Activated T-cell treated with anti-CD3 and anti-CD28 coated beads, Interleukin-2, amount 50 U/mL, for 24 hours (primary cell): ENCODE measurements around the gene HOXB1.
"Not testable (repeated sequence)": the region's sequence is repeated elsewhere in the genome, so short reads cannot be mapped to it uniquely, and the experiment has no call there.

Experiments used
- DNase-seq: peaks from one replicate; pipeline ENCODE4 v3.0.0-alpha.2; 2020
- H3K27ac Mint-ChIP-seq: 2 replicates; pipeline ENCODE4 v1.8.0; 2020; ENCODE audit warnings: mild to moderate bottlenecking, mixed read lengths
- H3K27me3 Mint-ChIP-seq: 2 replicates; pipeline ENCODE4 v1.8.0; 2020; ENCODE audit warnings: mixed read lengths
- H3K36me3 Mint-ChIP-seq: 2 replicates; pipeline ENCODE4 v1.8.0; 2020; ENCODE audit warnings: low read depth, mixed read lengths
- H3K4me1 Mint-ChIP-seq: 2 replicates; pipeline ENCODE4 v1.8.0; 2020; ENCODE audit warnings: low read depth, mixed read lengths
- H3K4me3 Mint-ChIP-seq: 2 replicates; pipeline ENCODE4 v1.8.0; 2020; ENCODE audit warnings: mild to moderate bottlenecking, moderate library complexity, mixed read lengths
- H3K9me3 Mint-ChIP-seq: 2 replicates; pipeline ENCODE4 v1.8.0; 2020; ENCODE audit warnings: mixed read lengths

Gene HOXB1

DNA sequence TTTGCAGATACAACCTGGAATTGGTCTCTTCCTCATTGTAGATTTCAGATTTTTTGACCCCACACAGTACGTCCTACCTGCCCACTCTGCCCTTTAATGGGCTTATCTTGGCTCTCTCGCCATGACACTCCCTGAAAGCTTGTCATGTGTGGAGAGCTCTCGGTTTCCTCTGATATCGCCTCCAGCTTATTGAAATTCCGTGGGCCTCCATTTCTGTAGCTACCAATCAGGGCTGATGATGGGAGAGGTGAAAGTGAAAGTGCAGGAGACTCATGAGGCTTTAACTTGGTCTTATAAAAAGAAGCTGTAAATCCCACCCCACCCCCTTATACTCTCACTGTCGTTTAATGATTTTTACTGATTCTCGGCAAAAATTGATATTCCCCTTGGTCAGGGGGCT is 17.7 kb downstream of the HOXB1 start:
- Mint-ChIP-seq H3K9me3 (no peaks in the 10 kb centered on the region), H3K27ac (no peak overlapping the region), H3K4me3 (peak overlapping the region; percentile 11), H3K27me3 (peaks cover 39% of the 10 kb centered on the region), H3K4me1 (peaks cover 37% of the 10 kb centered on the region), H3K36me3 (no peaks in the 10 kb centered on the region)
- no peak for DNase-seq

DNA sequence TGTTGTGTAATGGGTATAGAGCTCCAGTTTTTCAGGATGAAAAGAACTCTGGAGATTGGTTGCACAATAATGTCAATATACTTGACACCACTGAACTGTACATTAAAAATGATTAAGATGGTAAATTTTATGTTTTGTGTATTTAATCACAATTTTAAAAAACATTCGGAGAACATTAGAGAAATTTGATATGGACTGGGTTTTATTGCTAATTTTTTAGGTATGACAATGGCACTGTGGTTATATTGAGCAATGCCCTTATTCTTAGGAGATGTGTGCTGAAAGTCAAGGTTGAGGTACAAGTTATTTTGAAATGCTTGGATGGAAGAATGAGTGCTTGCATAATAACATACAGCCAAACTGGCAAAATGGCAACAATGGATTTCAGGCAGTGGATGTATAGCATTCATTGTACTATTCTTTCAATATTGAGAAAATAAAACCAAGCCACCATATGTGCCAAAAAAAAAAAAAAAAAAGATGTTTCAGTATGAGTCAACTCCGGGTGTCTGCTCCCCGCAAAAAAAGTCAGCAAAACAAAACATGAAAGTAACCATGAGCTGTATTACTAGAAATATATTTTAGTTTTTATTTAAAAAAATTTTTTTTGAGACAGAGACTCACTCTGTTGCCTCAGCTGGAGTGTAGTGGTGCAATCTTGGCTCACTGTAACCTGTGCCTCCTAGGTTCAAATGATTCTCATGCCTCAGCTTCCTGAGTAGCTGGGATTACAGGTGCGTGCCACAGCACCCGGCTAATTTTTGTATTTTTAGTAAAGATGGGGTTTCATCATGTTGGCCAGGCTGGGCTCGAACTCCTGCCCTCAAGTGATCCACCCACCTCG is 19.8 kb downstream of the HOXB1 start:
- peak; percentile 49 for DNase-seq
- H3K4me3 Mint-ChIP-seq: peak overlapping the region; percentile 10
- peak overlapping the region; percentile 57 for H3K27ac Mint-ChIP-seq
- peaks cover 42% of the 10 kb centered on the region for H3K4me1 Mint-ChIP-seq
- H3K27me3 Mint-ChIP-seq: peaks cover 33% of the 10 kb centered on the region
- H3K9me3 Mint-ChIP-seq: no peaks in the 10 kb centered on the region
- no peaks in the 10 kb centered on the region for H3K36me3 Mint-ChIP-seq

DNA sequence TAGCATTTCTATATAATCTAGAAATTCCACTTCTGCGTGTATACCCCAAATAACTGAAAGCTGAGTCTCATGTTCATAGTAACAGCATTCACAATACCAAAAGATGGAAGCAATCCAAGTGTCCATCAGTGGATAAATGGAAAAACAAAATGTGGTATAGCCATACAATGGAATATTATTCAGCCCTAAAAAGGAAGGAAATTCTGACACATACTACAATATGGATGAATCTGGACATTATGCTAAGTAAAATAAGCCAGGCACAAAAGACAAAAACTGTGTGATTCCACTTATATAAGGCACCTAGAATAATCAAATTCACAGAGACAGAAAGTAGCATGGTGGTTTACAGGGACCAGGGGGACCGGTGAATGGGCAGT is 20.4 kb downstream of the HOXB1 start:
- H3K27me3 Mint-ChIP-seq: peaks cover 29% of the 10 kb centered on the region
- H3K4me3 Mint-ChIP-seq: no peak overlapping the region
- peaks cover 48% of the 10 kb centered on the region for H3K4me1 Mint-ChIP-seq
- H3K9me3 Mint-ChIP-seq: no peaks in the 10 kb centered on the region
- no peak for DNase-seq
- no peaks in the 10 kb centered on the region for H3K36me3 Mint-ChIP-seq
- no peak overlapping the region for H3K27ac Mint-ChIP-seq

DNA sequence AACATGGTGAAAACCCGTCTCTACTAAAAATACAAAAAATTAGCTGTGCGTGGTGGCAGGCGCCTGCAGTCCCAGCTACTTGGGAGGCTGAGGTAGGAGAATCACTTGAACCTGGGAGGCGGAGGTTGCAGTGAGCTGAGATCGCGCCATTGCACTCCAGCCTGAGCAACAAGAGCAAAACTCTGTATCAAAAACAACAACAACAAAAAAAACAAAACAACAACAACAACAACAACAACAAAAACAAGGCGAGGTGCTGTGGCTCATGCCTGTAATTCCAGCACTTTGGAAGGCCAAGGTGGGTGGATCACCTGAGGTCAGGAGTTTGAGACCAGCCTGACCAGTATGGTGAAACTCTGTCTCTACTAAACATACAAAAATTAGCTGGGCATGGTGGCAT is 21.1 kb downstream of the HOXB1 start:
- Mint-ChIP-seq H3K27me3 (peaks cover 24% of the 10 kb centered on the region), H3K4me1 (peaks cover 51% of the 10 kb centered on the region)
- not testable (repeated sequence) for H3K9me3 Mint-ChIP-seq, H3K36me3 Mint-ChIP-seq, DNase-seq, H3K27ac Mint-ChIP-seq, H3K4me3 Mint-ChIP-seq

DNA sequence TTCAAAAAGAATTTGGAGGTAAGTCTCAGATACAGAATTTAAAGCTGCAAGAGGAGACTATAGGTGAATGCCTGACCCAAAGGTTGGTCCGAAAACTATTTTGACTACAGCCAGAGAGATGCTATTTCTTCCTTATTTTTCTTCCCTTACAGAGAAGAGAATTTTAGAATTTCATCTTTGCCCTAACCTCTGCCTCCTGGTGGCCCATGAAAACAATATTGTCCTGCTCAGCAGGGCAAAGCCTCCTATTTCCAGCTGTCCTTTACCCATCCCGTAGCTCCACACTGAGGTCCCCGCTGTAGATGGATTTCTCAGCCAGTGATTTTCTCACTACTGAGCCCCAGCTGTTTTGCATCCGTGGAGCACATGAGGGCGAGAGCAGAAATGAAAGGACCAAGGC is 24.6 kb downstream of the HOXB1 start:
- no peak for DNase-seq
- no peak overlapping the region for H3K4me3 Mint-ChIP-seq
- H3K9me3 Mint-ChIP-seq: no peaks in the 10 kb centered on the region
- H3K4me1 Mint-ChIP-seq: peaks cover 24% of the 10 kb centered on the region
- no peaks in the 10 kb centered on the region for H3K36me3 Mint-ChIP-seq
- peaks cover 13% of the 10 kb centered on the region for H3K27me3 Mint-ChIP-seq
- H3K27ac Mint-ChIP-seq: no peak overlapping the region

DNA sequence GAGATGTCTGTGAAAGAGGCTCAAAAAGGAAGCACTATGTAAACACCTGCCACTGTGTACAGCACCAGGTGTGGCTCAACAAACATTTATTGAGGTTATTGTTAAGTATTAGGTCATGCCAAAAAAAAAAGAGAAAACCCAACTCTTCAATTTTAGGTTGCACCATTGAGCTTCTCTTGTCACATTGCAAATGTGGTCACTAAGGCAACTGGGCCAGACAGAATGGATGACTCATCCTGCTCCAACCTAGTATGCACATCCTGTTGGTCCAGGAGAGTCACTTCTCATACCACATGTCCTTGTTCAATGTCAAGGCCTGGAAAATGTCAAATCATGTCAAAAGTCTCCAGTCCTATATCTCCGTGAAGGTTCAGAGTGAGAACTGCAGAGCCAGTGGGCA is 25.0 kb downstream of the HOXB1 start:
- no peak for DNase-seq
- Mint-ChIP-seq H3K27me3 (peaks cover 13% of the 10 kb centered on the region), H3K4me3 (no peak overlapping the region), H3K27ac (no peak overlapping the region), H3K4me1 (peaks cover 20% of the 10 kb centered on the region), H3K9me3 (no peaks in the 10 kb centered on the region), H3K36me3 (no peaks in the 10 kb centered on the region)

DNA sequence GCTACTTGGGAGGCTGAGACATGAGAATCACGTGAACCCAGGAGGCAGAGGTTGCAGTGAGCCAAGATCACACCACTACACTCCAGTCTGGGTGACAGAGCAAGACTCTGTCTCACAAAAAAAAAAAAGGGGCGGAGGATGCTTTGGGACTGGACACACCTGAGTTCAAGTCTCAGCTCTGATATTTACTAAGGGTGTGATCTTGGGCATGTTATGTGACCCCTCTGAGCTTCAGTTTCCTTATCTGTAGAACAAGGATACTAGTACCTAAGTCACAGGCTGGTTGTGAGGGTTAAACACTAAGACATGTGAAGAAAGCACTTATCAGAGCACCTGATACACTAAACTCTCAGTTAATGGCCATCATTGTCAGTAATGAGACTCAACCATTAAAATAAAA is 25.9 kb downstream of the HOXB1 start:
- no peak overlapping the region for H3K27ac Mint-ChIP-seq
- peaks cover 14% of the 10 kb centered on the region for H3K4me1 Mint-ChIP-seq
- no peaks in the 10 kb centered on the region for H3K9me3 Mint-ChIP-seq
- no peak overlapping the region for H3K4me3 Mint-ChIP-seq
- no peaks in the 10 kb centered on the region for H3K36me3 Mint-ChIP-seq
- DNase-seq: no peak
- peaks cover 17% of the 10 kb centered on the region for H3K27me3 Mint-ChIP-seq

DNA sequence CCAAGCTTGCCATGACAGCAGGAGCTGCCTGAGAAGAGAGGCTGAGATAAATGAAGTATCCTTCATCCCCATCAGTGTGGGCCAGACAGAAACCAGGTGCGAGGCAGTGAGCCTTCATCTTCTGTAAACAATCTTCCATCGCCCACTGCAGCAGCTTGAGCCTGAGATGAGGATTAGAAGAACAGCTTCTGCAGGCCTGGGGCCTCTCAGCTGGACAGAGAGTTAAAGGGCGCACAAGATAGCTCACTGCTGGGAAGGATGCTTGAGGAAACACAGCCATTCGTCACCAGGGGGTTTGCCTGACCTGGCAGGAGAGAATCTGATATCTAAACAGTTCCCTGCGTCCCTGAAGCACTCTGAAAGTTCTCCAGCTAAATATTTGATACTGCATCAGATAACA is 27.1 kb downstream of the HOXB1 start:
- no peak overlapping the region for H3K27ac Mint-ChIP-seq
- no peaks in the 10 kb centered on the region for H3K36me3 Mint-ChIP-seq
- no peak for DNase-seq
- no peak overlapping the region for H3K4me3 Mint-ChIP-seq
- no peaks in the 10 kb centered on the region for H3K9me3 Mint-ChIP-seq
- peaks cover 14% of the 10 kb centered on the region for H3K4me1 Mint-ChIP-seq
- peaks cover 20% of the 10 kb centered on the region for H3K27me3 Mint-ChIP-seq

DNA sequence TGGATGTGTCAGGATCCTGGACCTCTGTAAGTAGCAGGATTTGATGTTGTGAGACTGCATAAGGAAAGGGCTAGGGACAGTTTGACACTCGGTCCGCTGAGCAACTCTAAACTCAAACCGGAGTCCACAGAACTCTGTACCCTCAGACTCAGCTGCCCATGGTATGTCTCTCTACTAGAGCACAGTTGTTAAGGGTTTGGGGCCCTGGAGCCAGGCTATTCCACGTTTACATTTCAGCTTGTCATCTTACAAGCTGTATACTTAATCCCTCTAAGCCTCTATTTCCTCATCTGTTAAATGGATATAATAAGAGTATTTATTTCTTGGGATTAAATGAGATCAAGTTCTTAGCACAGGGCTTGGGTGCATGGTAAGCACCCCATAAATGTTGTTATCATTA is 27.9 kb downstream of the HOXB1 start:
- no peaks in the 10 kb centered on the region for H3K36me3 Mint-ChIP-seq
- H3K9me3 Mint-ChIP-seq: no peaks in the 10 kb centered on the region
- peaks cover 14% of the 10 kb centered on the region for H3K4me1 Mint-ChIP-seq
- peaks cover 23% of the 10 kb centered on the region for H3K27me3 Mint-ChIP-seq
- no peak overlapping the region for H3K27ac Mint-ChIP-seq
- DNase-seq: no peak
- H3K4me3 Mint-ChIP-seq: no peak overlapping the region

DNA sequence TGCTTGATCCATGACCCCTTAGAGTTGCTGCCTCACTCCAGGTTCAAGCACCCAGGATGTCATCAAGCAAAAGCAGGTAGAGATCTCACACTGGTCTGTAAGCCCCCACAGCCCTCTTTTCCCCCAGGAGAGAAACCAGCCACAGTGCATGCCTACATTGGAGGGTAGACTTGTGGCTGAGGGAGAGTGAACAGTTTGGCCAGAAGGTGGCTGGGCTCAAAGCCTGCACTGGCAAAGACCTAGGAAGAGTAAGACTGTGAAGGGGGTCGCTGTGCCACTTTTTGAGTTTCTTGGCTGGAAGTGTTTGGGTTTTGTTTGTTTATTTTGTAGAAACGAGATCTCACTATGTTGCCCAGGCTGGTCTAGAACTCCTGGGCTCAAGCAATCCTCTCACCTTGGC is 28.5 kb downstream of the HOXB1 start:
- Mint-ChIP-seq H3K36me3 (no peaks in the 10 kb centered on the region), H3K27ac (no peak overlapping the region), H3K27me3 (peaks cover 28% of the 10 kb centered on the region), H3K4me3 (no peak overlapping the region), H3K4me1 (peaks cover 14% of the 10 kb centered on the region), H3K9me3 (no peaks in the 10 kb centered on the region)
- no peak for DNase-seq

DNA sequence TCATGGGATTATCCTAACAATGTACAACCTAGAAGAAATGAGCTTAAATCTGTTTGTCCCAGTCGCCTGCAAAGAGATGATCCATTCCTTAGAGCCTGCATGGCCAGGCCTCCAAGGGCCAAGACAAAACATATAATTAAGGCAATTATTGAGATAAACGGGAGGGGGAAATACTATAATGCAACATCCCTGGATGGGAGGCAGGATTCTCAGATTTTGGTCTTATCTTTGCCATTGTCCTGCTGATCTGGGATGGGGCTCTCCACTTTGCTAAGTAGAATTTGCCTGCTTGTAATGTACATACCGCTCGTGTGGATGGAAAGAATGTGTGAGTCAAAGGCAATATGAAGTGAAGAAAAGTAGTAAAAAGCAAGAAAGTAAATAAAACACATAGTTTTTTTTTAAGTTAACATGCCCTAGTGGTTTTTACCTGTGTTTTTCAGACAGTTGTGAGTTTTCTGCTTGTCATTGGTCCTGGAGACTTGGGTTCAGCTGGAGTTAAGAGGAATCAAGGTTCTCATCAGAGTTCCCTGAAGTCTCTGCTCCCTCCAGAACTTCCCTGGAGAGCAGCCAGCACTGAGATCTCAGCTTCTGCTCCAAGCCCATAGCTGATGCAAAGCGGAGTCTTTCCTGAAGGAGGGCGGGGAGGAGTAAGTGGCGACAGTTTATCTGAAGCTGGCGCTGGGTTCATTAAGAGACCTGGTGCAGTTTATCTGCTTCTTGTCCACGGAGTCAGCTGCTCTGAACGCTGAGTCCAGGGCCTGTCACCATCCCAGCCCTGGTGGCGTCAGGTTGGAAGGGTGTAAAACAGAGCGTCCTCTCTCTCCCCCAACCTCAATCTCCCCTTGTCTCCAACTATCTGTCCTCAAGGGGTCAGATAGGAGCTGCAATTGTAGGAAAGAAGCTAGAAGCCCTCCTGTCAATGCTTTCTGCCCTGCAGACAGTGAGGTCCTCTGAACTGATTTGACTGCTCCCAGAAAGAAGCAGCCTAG is 30.1 kb downstream of the HOXB1 start:
- no peak overlapping the region for H3K27ac Mint-ChIP-seq
- no peaks in the 10 kb centered on the region for H3K9me3 Mint-ChIP-seq
- no peak overlapping the region for H3K4me3 Mint-ChIP-seq
- H3K4me1 Mint-ChIP-seq: peaks cover 6% of the 10 kb centered on the region
- DNase-seq: no peak
- no peaks in the 10 kb centered on the region for H3K36me3 Mint-ChIP-seq
- H3K27me3 Mint-ChIP-seq: peaks cover 28% of the 10 kb centered on the region

DNA sequence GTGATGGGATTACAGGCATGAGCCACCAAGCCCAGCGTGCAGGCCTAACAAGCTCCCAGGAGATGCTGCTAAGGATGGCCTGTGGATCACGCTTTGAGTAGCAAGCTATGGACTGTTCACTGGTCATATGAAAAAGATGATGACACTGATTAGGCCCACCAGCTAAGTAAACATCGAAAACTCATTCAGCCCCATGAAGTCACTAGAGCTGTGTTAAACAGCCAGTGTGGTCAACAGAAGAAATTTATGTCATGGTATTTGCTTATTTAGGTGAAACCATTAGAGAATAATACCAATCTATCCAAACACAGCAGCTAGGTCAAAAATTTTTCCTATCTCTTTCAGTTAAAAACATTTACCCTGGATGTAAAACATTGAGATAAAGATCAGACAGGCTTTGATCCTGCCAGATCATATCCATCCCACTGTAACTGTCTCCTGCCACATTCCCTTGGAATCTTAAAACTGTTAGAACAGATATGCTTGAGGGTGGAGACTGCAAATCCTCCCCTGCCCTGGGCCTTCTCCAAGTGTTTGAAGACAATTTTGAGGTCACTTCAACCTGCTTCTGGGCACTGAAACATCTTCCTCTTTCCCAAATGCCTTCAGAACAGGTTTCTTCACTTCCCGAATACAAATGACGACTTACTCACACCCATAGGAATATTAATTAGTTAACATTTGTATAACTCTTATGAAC is 30.9 kb downstream of the HOXB1 start:
- no peaks in the 10 kb centered on the region for H3K9me3 Mint-ChIP-seq
- no peaks in the 10 kb centered on the region for H3K36me3 Mint-ChIP-seq

DNA sequence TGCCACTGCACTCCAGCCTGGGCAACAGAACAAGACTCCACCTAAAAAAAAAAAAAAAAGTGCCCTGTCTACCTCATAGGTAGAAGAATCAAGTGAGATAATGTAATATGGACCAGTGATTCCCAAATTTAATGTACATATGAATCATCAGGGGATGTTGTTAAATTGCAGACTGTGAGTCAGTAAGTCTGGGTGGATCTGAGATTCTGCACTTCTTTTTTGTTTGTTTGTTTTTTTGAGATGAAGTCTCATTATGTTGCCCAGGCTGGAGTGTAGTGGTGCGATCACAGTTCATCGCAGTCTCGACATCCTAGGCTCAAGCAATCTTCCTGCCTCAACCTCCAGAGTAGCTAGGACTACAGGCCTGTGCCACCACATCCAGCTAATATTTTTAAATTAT is 31.6 kb downstream of the HOXB1 start:
- Mint-ChIP-seq H3K9me3 (no peaks in the 10 kb centered on the region), H3K4me1 (no peaks in the 10 kb centered on the region), H3K36me3 (no peaks in the 10 kb centered on the region), H3K27ac (no peak overlapping the region), H3K4me3 (no peak overlapping the region), H3K27me3 (peaks cover 36% of the 10 kb centered on the region)
- no peak for DNase-seq

More for the DNA sequence above, 30.9 kb downstream of the HOXB1 start:
- no peak for DNase-seq
- H3K27me3 Mint-ChIP-seq: peaks cover 30% of the 10 kb centered on the region
- H3K27ac Mint-ChIP-seq: no peak overlapping the region
- no peaks in the 10 kb centered on the region for H3K4me1 Mint-ChIP-seq
- no peak overlapping the region for H3K4me3 Mint-ChIP-seq

DNA sequence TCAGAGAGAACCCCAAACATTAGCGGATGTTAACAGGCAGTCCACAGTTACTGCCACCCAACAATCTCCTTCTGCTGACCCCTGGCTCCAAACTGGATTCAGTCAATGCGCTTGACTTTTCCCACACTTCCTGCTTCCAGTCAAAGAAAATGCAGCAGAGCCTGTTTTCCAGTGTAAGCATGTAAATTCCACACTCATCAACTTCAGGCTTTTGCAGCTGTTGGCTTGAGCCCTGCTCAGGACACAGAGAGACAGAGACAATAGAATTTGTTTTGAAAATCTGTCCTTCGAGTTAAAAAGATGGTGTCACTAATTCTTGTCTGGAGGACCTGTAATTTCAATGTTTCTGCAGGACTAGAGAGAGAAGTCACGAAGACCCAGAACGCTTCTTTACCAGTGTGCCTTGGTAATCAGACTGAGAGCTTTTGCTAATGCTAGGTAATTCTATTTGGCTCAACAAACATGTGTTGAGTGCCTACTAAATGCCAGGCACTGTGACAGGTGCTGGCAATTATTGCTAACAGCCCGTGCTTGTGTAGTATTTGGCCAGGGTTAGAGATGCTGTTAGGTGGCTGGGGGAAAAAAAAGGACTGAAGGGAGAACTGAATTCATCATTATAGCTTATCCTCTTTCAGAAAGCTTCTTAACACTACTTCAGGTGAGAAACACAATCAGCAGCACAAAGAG is 32.5 kb downstream of the HOXB1 start:
- Mint-ChIP-seq H3K4me3 (no peak overlapping the region), H3K4me1 (no peaks in the 10 kb centered on the region), H3K27ac (no peak overlapping the region), H3K9me3 (no peaks in the 10 kb centered on the region), H3K36me3 (no peaks in the 10 kb centered on the region), H3K27me3 (peaks cover 40% of the 10 kb centered on the region)
- DNase-seq: no peak
